Glomerular endothelial cell (primary cell): Measurements from ENCODE around the gene TNS3. TPM values are rescaled to one million over a fixed set of nuclear protein-coding genes. Genes with fewer than 3 reads are reported as not detected.
A peak's percentile ranks its signal among the peaks of the same experiment; 100 is the strongest.

Experiments used
- DNase-seq: peaks from one replicate; pipeline ENCODE4 v3.0.0-alpha.2; 2011; ENCODE audit warnings: low read depth, low spot score; ENCODE audit errors: extremely low read depth
- total RNA-seq: library from RNA; depleted of rRNA; stranded (reverse); fragments of >200 nt; gene quantifications from 2 replicates; pipeline ENCODE4 v1.2.3, GENCODE V29; 2015

TNS3 gene
- total RNA-seq, 1 donor from 2014 or later = 62.3 TPM

- no peak for DNase-seq
These were observed 203.0 kb downstream of the TNS3 start for GRCh38 chr7:47378728-47379395.

DNA sequence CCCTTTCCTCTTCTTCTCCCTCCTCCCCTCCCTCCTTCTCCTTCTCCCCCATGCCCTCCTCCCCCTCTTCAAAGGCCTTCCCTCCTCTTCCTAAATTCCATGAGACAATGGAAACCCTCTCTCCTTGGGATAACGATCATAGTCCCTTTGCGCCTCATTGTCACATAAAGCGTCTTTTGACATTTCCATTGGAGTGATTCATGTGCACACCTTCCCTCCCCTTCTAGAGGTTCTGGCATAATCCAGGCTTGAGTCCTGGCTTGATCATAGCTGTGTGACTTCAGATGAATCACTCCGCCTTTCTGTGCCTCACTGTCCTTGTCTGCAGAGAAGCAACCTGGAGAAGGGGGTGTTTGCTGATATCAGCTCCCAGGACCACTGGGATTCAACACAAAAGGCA lies 204.2 kb downstream of the TNS3 start:
- no peak for DNase-seq

DNA sequence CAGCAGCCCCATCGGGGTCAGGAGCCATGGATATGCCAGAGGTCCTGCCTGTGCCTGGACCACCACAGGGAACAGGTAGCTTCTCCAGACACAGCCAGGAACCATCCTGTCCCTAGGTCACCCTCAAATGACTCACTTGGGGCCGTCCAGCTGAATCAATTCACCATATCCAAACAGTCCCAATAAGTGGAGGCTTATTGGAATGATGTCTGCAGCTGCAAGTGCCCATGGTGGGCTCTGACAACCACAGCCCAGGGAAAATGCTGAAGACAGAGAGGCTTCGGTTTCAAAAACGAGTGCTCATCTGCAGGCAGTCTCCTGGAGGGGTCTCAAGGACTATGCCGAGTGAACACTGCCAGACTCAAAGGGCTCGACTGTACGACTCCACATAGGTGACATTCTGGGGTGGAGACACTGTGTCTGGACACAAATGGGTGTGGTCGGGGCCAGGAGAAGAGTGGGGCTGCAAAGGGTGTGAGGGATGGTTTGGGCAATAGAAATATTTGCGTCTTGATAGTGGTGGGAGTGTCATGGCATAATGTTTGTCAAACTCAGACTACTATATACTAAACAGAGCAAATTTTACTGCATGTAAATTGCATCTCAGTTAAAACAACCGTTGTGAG lies 204.8 kb downstream of the TNS3 start:
- no peak for DNase-seq

- no peak for DNase-seq
These were observed 206.6 kb downstream of the TNS3 start for GRCh38 chr7:47375121-47375938.

GRCh38 chr7:47374538-47374937 lies 207.4 kb downstream of the TNS3 start:
- DNase-seq = no peak

- DNase-seq = no peak
These were observed 207.9 kb downstream of the TNS3 start for GRCh38 chr7:47373871-47374451.

- DNase-seq = peak; percentile 4
These were observed 210.1 kb downstream of the TNS3 start for GRCh38 chr7:47371733-47372368.

- no peak for DNase-seq
These were observed 210.6 kb downstream of the TNS3 start for GRCh38 chr7:47371317-47371716.

- DNase-seq = no peak
These were observed 211.4 kb downstream of the TNS3 start for GRCh38 chr7:47370461-47371042.

GRCh38 chr7:47369736-47370135 lies 212.2 kb downstream of the TNS3 start:
- DNase-seq = no peak

GRCh38 chr7:47368190-47368812 lies 213.6 kb downstream of the TNS3 start:
- DNase-seq = no peak

GRCh38 chr7:47367369-47367768 lies 214.5 kb downstream of the TNS3 start:
- DNase-seq = no peak

DNA sequence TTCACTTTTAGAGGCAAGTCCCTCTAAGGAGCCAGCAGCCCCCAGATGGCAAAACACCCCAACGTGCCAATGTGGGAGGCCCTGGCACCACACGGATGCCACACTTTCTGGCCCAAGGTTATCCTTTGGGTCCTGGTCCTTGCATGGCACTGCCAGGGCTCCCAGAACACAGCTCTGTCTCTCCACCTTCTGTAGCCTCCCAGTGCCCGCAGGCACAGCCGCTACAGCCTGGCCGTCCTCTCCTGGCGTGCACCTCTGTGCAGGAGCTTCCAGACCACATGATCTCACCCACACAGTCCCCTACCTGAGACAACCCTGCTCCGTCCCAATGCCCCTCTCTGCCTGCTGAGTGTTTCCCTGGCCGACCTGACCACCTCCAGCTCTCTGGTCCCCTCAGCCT lies 215.0 kb downstream of the TNS3 start:
- DNase-seq = no peak

GRCh38 chr7:47366211-47366610 lies 215.7 kb downstream of the TNS3 start:
- DNase-seq = no peak

DNA sequence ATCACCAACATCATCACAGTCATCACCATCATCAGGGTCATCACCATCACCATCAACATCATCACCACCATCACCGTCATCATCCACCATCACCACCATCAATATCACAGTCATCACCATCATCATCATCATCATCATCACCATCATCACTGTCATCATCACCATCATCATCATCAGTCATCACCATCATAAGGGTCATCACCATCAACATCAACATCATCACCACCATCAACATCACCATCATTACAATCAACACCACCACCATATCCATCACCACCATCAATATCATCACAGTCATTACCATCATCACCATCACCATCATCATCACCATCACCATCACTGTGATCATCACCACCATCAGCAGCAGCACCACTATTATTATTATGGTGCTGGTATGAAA lies 218.9 kb downstream of the TNS3 start:
- no peak for DNase-seq

DNA sequence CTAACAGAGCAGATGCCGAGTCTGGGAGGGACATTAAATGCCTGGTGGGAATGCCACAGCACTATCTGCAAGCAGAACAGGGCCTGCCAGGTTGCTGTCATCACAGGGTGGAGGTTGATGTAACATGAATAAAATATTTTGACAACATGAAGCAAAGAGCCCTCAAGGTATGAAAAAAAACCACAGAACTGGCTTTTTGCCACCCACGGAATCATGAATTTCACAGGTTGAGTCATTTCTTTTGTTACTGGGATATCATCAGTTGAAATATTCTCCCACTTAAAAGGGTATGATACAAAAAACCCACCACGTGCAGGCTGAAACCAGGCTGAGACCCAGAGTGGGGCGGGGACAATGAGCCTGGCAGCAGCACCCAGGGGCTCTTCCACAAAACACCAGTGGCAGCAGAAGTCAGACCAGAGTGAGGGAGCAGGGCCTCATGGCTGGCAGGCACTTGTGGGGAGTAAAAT lies 220.1 kb downstream of the TNS3 start:
- DNase-seq = no peak

- DNase-seq = no peak
These were observed 220.7 kb downstream of the TNS3 start for GRCh38 chr7:47361236-47361635.

GRCh38 chr7:47360301-47360900 lies 221.5 kb downstream of the TNS3 start:
- no peak for DNase-seq

DNA sequence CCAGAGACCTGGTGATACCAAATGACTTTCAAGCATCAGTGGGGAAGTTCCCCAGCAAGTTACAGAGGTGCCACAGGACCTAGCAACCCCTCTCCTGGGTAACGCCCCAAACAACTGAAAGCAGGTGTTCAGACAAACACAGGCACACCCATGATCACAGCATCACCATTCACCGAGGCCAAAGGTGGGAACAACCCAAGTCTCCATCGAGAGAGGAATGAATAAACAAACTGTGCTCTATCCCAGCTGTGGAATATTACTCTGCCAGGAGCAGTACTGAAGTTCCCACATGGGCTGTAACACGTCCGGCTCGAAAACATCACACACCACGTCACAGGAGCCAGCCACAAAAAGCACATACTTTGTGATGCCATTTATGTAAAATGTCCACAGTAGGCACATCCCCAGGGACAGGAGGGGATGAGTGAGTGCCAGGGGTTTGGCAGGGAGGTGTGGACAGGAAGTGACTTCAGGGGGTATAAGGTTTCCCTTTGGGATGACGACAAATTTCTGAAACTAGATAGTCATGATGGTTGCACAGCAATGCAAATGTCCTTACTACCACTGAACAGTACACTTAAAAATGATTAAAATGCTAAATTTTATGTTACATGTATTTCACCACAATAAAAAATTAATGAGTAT lies 222.8 kb downstream of the TNS3 start:
- no peak for DNase-seq
